Calu3 (cell line): ENCODE measurements around the gene KCTD13. TPM values are rescaled to one million over a fixed set of nuclear protein-coding genes. Genes with fewer than 3 reads are reported as not detected.
A peak's percentile ranks its signal among the peaks of the same experiment; 100 is the strongest.
"Not testable (repeated sequence)": the region's sequence is repeated elsewhere in the genome, so short reads cannot be mapped to it uniquely, and the experiment has no call there.

ENCODE experiments used
- BruUV-seq: library from RNA; stranded (reverse); fragments of 400-500 nt; replicated peaks from 2 replicates; lab custom pipeline; 2021; lab: Mats Ljungman, UMichigan
- CTCF ChIA-PET: fragments of 300-600 bp; sonication (Branson Sonifier 250); formaldehyde crosslinking; loops from one replicate; lab custom pipeline; 2022; ENCODE audit warnings: antibody characterized with exemption; lab: Charles Lee
- DNase-seq: peaks from one replicate; pipeline ENCODE4 v3.0.0; 2022
- H3K27ac Mint-ChIP-seq: one replicate; pipeline ENCODE4 v1.8.0; 2022; ENCODE audit warnings: mixed read lengths; ENCODE audit not compliant: unreplicated experiment
- H3K27me3 Mint-ChIP-seq: one replicate; pipeline ENCODE4 v1.8.0; 2022; ENCODE audit warnings: mixed read lengths; ENCODE audit not compliant: unreplicated experiment
- H3K36me3 Mint-ChIP-seq: one replicate; pipeline ENCODE4 v1.8.0; 2022; ENCODE audit warnings: mild to moderate bottlenecking, moderate library complexity, mixed read lengths; ENCODE audit not compliant: insufficient read depth, unreplicated experiment
- H3K4me1 Mint-ChIP-seq: one replicate; pipeline ENCODE4 v1.8.0; 2022; ENCODE audit warnings: mild to moderate bottlenecking, low read depth, mixed read lengths; ENCODE audit not compliant: unreplicated experiment
- H3K4me3 Mint-ChIP-seq: one replicate; pipeline ENCODE4 v1.8.0; 2022; ENCODE audit warnings: mild to moderate bottlenecking, low read depth, moderate library complexity, mixed read lengths; ENCODE audit not compliant: unreplicated experiment
- H3K9me3 Mint-ChIP-seq: one replicate; pipeline ENCODE4 v1.8.0; 2022; ENCODE audit warnings: low read depth, mixed read lengths; ENCODE audit not compliant: unreplicated experiment
- CTCF ChIP-seq: fragments of 200-600 bp; IDR thresholded peaks from one replicate; pipeline ENCODE4 v1.8.0; 2022; ENCODE audit warnings: antibody characterized with exemption; ENCODE audit not compliant: unreplicated experiment
- intact Hi-C: fragments of 100-400 bp; cut with micrococcal nuclease; formaldehyde crosslinking; loops from one replicate; pipeline ENCODE4 v1.10.0; 2022; ENCODE audit not compliant: unreplicated experiment
- total RNA-seq: library from RNA; stranded (reverse); gene quantifications from 2 replicates; pipeline ENCODE4 v1.2.3, GENCODE V29; 2022

KCTD13 gene
- total RNA-seq, 1 experiment from 2014 or later, result 55.8 TPM

GRCh38 chr16:29910819-29911675, 15.0 kb downstream of the KCTD13 start:
- peak overlapping the region; percentile 39 for H3K27ac Mint-ChIP-seq

GRCh38 chr16:29909851-29910250, 16.2 kb downstream of the KCTD13 start:
- intact Hi-C loops, result loop anchor here (10.0 kb wide), 1 partner anchor 85 kb away; the partner anchor contains the start of gene MVP
- H3K27me3 Mint-ChIP-seq, H3K27ac Mint-ChIP-seq, H3K4me3 Mint-ChIP-seq, BruUV-seq, DNase-seq, H3K9me3 Mint-ChIP-seq: not testable (repeated sequence)
- CTCF ChIA-PET, result interaction anchor here (0.7 to 1.3 kb wide), 3 partner anchors 8 to 195 kb away, joined by 3 read pairs; partner anchors contain the start of gene SEZ6L2
- H3K4me1 Mint-ChIP-seq, result peaks cover 20% of the 10 kb centered on the region
- peaks cover 91% of the 10 kb centered on the region for H3K36me3 Mint-ChIP-seq

More at GRCh38 chr16:29910819-29911675, 15.0 kb downstream of the KCTD13 start:
- Mint-ChIP-seq H3K36me3 (peaks cover 91% of the 10 kb centered on the region), H3K9me3 (no peaks in the 10 kb centered on the region), H3K27me3 (no peaks in the 10 kb centered on the region), H3K4me3 (no peak overlapping the region), H3K4me1 (peaks cover 32% of the 10 kb centered on the region)
- CTCF ChIA-PET, result interaction anchor here (1.3 kb wide), 1 partner anchor 10 kb away, joined by 3 read pairs; no protein-coding TSS in a partner anchor
- no TSS peak for BruUV-seq
- no peak for TF ChIP-seq CTCF
- no peak for DNase-seq
- intact Hi-C loops, result no loop called here

GRCh38 chr16:29909391-29909790, 16.6 kb downstream of the KCTD13 start:
- H3K4me1 Mint-ChIP-seq, result peaks cover 16% of the 10 kb centered on the region
- CTCF ChIA-PET, result interaction anchor here (0.7 to 1.0 kb wide), 2 partner anchors 10 to 194 kb away, joined by 3 read pairs; partner anchors contain the start of gene SEZ6L2
- BruUV-seq, result no TSS peak
- no peaks in the 10 kb centered on the region for H3K9me3 Mint-ChIP-seq
- no peaks in the 10 kb centered on the region for H3K27me3 Mint-ChIP-seq
- no peak for DNase-seq
- intact Hi-C loops, result loop anchor here (10.0 kb wide), 1 partner anchor 85 kb away; the partner anchor contains the start of gene MVP
- no peak overlapping the region for H3K4me3 Mint-ChIP-seq
- no peak for TF ChIP-seq CTCF
- no peak overlapping the region for H3K27ac Mint-ChIP-seq
- H3K36me3 Mint-ChIP-seq, result peaks cover 90% of the 10 kb centered on the region

- TF ChIP-seq CTCF, result no peak
- Mint-ChIP-seq H3K4me1 (peaks cover 12% of the 10 kb centered on the region), H3K9me3 (no peaks in the 10 kb centered on the region), H3K36me3 (peaks cover 86% of the 10 kb centered on the region), H3K27ac (no peak overlapping the region), H3K4me3 (no peak overlapping the region), H3K27me3 (no peaks in the 10 kb centered on the region)
- CTCF ChIA-PET, result interaction anchor here (0.7 kb wide), 1 partner anchor 12 kb away, joined by 3 read pairs; no protein-coding TSS in a partner anchor
- BruUV-seq, result TSS peak; percentile 9
- intact Hi-C loops, result loop anchor here (10.0 kb wide), 1 partner anchor 84 kb away; the partner anchor contains the start of gene MVP
- no peak for DNase-seq
Observed at GRCh38 chr16:29908719-29909220, 17.3 kb downstream of the KCTD13 start.
